DOHH2 (cell line): ENCODE results near the gene KRT77.

Experiments used
- EZH2phosphoT487 ChIP-seq: fragments of 200-600 bp; sonication (generic); IDR thresholded peaks from 2 replicates; pipeline ENCODE4 v1.6.1; 2017; ENCODE audit warnings: borderline replicate concordance, mild to moderate bottlenecking, antibody characterized with exemption, low read length, moderate library complexity, mixed read lengths
- TF ChIP-seq, protein P1 (sequence below): fragments of 200-600 bp; sonication (generic); IDR thresholded peaks from one replicate; pipeline ENCODE4 v1.5.1; 2014; ENCODE audit warnings: antibody characterized with exemption, mild to moderate bottlenecking, low read depth, low read length; ENCODE audit not compliant: poor library complexity, severe bottlenecking

DNA sequence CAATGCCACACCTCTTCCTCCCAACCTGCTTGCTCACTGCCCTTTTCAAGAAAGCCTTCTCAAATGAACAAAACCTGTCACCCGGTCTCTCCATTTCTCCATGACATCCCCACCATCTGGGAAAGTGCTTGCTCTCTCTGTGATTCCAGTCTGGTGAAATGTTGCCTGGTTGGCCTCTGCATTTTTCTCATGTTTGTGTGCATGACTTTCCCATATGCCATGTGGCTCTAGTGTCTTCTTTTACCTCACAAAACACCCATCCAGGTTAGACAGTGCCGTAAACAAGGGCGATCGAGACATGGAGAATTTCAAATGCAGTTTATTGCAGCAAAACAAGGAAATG lies 28.9 kb downstream of the KRT77 start:
- TF ChIP-seq, protein P1, sequence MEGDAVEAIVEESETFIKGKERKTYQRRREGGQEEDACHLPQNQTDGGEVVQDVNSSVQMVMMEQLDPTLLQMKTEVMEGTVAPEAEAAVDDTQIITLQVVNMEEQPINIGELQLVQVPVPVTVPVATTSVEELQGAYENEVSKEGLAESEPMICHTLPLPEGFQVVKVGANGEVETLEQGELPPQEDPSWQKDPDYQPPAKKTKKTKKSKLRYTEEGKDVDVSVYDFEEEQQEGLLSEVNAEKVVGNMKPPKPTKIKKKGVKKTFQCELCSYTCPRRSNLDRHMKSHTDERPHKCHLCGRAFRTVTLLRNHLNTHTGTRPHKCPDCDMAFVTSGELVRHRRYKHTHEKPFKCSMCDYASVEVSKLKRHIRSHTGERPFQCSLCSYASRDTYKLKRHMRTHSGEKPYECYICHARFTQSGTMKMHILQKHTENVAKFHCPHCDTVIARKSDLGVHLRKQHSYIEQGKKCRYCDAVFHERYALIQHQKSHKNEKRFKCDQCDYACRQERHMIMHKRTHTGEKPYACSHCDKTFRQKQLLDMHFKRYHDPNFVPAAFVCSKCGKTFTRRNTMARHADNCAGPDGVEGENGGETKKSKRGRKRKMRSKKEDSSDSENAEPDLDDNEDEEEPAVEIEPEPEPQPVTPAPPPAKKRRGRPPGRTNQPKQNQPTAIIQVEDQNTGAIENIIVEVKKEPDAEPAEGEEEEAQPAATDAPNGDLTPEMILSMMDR: no peak
- TF ChIP-seq EZH2phosphoT487: no peak
